Stomach (tissue), 4 donors: ENCODE results near the gene PPTC7.

ENCODE experiments used
- CTCF ChIP-seq, 7 experiments: fragments of 450-650 bp in 4 of 7; fragments of 200-600 bp in 3 of 7; sonication (generic) in 3 of 7; IDR thresholded peaks; one replicate each; pipeline ENCODE4 v1.5.1; 2016 to 2019; ENCODE audit warnings: antibody characterized with exemption in 7 of 7, control low read depth in 2 of 7, mild to moderate bottlenecking in 1 of 7
- EP300 ChIP-seq: sonication (generic); formaldehyde crosslinking; IDR thresholded peaks from one replicate; pipeline ENCODE4 v1.6.1; 2017; ENCODE audit warnings: antibody characterized with exemption
- POLR2AphosphoS5 ChIP-seq, 3 donors: sonication (generic); formaldehyde crosslinking; IDR thresholded peaks; one replicate each; pipeline ENCODE4 v1.6.1; 2016; ENCODE audit warnings: antibody characterized with exemption in 3 of 3

GRCh38 chr12:110613771-110614684, 30.9 kb upstream of the PPTC7 start, which contains the start of gene TCTN1:
- peak; percentile 60 to 95 (median 93) for TF ChIP-seq POLR2AphosphoS5 (IDR thresholded peaks at IDR 0.05)
- no peak for TF ChIP-seq CTCF (IDR thresholded peaks at IDR 0.05)
- TF ChIP-seq EP300, result no peak
